ENCODE data around the gene ZYX.

DNA sequence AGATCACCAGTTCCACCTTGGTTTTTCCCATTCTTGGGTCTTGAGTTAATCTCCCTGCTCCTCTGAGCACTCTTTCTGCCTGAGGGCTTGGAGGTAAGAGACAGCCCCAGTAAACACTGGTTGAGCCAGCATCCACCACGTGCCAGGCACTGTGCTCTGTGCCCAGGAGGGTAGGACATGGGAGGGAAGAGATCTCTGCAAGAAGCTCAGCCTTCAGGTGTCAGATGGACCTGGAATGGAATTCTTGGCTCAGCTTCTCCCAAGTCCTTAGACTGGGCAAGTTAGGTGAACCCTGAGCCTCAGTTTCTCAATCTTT is 2.5 kb downstream of the ZYX start:
- no peak for TF ChIP-seq POLR2A (IDR thresholded peaks at IDR 0.05)
- TF ChIP-seq, protein P1, sequence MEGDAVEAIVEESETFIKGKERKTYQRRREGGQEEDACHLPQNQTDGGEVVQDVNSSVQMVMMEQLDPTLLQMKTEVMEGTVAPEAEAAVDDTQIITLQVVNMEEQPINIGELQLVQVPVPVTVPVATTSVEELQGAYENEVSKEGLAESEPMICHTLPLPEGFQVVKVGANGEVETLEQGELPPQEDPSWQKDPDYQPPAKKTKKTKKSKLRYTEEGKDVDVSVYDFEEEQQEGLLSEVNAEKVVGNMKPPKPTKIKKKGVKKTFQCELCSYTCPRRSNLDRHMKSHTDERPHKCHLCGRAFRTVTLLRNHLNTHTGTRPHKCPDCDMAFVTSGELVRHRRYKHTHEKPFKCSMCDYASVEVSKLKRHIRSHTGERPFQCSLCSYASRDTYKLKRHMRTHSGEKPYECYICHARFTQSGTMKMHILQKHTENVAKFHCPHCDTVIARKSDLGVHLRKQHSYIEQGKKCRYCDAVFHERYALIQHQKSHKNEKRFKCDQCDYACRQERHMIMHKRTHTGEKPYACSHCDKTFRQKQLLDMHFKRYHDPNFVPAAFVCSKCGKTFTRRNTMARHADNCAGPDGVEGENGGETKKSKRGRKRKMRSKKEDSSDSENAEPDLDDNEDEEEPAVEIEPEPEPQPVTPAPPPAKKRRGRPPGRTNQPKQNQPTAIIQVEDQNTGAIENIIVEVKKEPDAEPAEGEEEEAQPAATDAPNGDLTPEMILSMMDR (IDR thresholded peaks at IDR 0.05), result no peak

Data from body of pancreas (tissue), 4 donors.